Measurements from ENCODE around the gene ABCC9.

Gene ABCC9

DNA sequence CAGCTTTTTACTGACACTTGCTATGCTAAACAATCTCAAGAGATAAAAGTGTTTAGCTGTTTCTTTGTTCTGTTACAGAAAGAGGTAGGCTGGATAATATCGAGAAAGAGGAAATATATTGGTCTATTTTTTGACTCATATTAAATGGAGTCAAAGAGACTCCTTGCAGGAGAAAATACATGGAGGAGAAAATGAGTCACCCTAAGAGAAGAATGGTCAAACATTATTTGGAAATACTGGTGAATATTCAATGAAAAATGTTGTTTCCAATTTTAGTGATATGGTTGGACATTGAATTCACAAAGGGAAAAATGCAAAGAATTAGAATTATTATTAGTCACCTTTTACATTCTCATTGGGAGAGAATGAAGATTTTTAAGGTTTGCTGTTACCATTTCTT is 169.9 kb downstream of the ABCC9 start:
- no peak for DNase-seq

- DNase-seq = no peak
Observed at GRCh38 chr12:21769307-21769706, 171.9 kb downstream of the ABCC9 start.

- no peak for DNase-seq
Observed at GRCh38 chr12:21766403-21766802, 174.8 kb downstream of the ABCC9 start.

- DNase-seq = no peak
Observed at GRCh38 chr12:21764950-21765349, 176.3 kb downstream of the ABCC9 start.

GRCh38 chr12:21764065-21764464 is 177.2 kb downstream of the ABCC9 start:
- DNase-seq = no peak

- DNase-seq = no peak
Observed at GRCh38 chr12:21763531-21763930, 177.7 kb downstream of the ABCC9 start.

- no peak for DNase-seq
Observed at GRCh38 chr12:21759737-21760136, 181.5 kb downstream of the ABCC9 start.

GRCh38 chr12:21757735-21758134 is 183.5 kb downstream of the ABCC9 start:
- DNase-seq = no peak

DNA sequence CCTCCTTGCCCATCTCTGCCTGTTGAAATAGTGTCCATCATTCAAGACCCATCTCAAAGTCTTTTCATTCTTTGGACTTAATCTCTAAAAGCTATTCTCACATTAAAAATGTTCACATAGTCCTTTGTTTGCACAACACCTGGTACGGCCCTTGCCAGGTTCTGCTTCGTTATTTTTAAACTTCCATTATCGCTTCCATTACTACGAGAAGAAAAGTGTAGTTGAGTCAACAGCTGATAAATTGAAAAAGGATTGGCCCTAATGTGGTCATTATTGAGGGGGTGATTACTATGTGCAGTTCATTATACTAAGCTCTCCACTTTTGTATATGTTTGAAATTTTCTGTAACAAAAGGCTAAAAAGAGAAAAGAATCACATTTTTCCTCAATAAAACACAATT is 184.5 kb downstream of the ABCC9 start:
- DNase-seq = no peak

- no peak for DNase-seq
Observed at GRCh38 chr12:21751517-21751916, 189.7 kb downstream of the ABCC9 start.
